ENCODE measurements around the gene DCAF4L1. TPM values are rescaled to one million over a fixed set of nuclear protein-coding genes. Genes with fewer than 3 reads are reported as not detected.

DCAF4L1 gene
- total RNA-seq, 1 experiment from 2014 or later: 0.41 TPM

GRCh38 chr4:41982716-41983115 lies 1.2 kb downstream of the DCAF4L1 start:
- no TSS peak for BruUV-seq (replicated peaks)
- Histone ChIP-seq H3K27me3 (replicated peaks; ENCODE audit: insufficient read depth, low read depth, low read length, poor library complexity) (no peaks in the 10 kb centered on the region), H3K36me3 (ENCODE audit: insufficient read depth, low read length, poor library complexity, severe bottlenecking) (no peaks in the 10 kb centered on the region), H3K4me1 (ENCODE audit: insufficient read depth, low read length, poor library complexity, severe bottlenecking) (no peaks in the 10 kb centered on the region), H3K4me3 (ENCODE audit: low read depth, low read length, poor library complexity, severe bottlenecking) (no peak overlapping the region), H3K9me3 (ENCODE audit: low read depth, low read length, poor library complexity, severe bottlenecking) (no peaks in the 10 kb centered on the region), H3K27ac (ENCODE audit: low read depth, low read length, poor library complexity, severe bottlenecking) (no peak overlapping the region)
- POLR2A ChIA-PET (ENCODE audit: low non-redundant PET): no interaction called here
- DNase-seq (ENCODE audit: low spot score): no peak
- CTCF ChIA-PET: no interaction called here
- intact Hi-C loops (cut with micrococcal nuclease; ENCODE audit: unreplicated experiment): no loop called here
- TF ChIP-seq CTCF (conservative IDR thresholded peaks at IDR 0.05; ENCODE audit: low read depth, low read length) (no peak), EZH2 (IDR thresholded peaks at IDR 0.05; ENCODE audit: borderline replicate concordance, low read depth, low read length, poor library complexity, severe bottlenecking) (no peak)

- Histone ChIP-seq H3K36me3 (ENCODE audit: insufficient read depth, low read length, poor library complexity, severe bottlenecking) (no peaks in the 10 kb centered on the region), H3K4me3 (ENCODE audit: low read depth, low read length, poor library complexity, severe bottlenecking) (no peak overlapping the region), H3K4me1 (ENCODE audit: insufficient read depth, low read length, poor library complexity, severe bottlenecking) (peaks cover 5% of the 10 kb centered on the region), H3K9me3 (ENCODE audit: low read depth, low read length, poor library complexity, severe bottlenecking) (no peaks in the 10 kb centered on the region), H3K27me3 (replicated peaks; ENCODE audit: insufficient read depth, low read depth, low read length, poor library complexity) (no peaks in the 10 kb centered on the region), H3K27ac (ENCODE audit: low read depth, low read length, poor library complexity, severe bottlenecking) (no peak overlapping the region)
- intact Hi-C loops (cut with micrococcal nuclease; ENCODE audit: unreplicated experiment): no loop called here
- TF ChIP-seq CTCF (conservative IDR thresholded peaks at IDR 0.05; ENCODE audit: low read depth, low read length) (no peak), EZH2 (IDR thresholded peaks at IDR 0.05; ENCODE audit: borderline replicate concordance, low read depth, low read length, poor library complexity, severe bottlenecking) (no peak)
- DNase-seq (ENCODE audit: low spot score): no peak
- POLR2A ChIA-PET (ENCODE audit: low non-redundant PET): no interaction called here
- BruUV-seq (replicated peaks): no TSS peak
- CTCF ChIA-PET: no interaction called here
Measured at GRCh38 chr4:41985151-41985550, 3.6 kb downstream of the DCAF4L1 start.

- Histone ChIP-seq H3K9me3 (ENCODE audit: low read depth, low read length, poor library complexity, severe bottlenecking) (no peaks in the 10 kb centered on the region), H3K4me3 (ENCODE audit: low read depth, low read length, poor library complexity, severe bottlenecking) (peak overlapping the region; percentile 92), H3K36me3 (ENCODE audit: insufficient read depth, low read length, poor library complexity, severe bottlenecking) (no peaks in the 10 kb centered on the region), H3K4me1 (ENCODE audit: insufficient read depth, low read length, poor library complexity, severe bottlenecking) (peaks cover 10% of the 10 kb centered on the region), H3K27me3 (replicated peaks; ENCODE audit: insufficient read depth, low read depth, low read length, poor library complexity) (no peaks in the 10 kb centered on the region), H3K27ac (ENCODE audit: low read depth, low read length, poor library complexity, severe bottlenecking) (peak overlapping the region; percentile 76)
- DNase-seq (ENCODE audit: low spot score): no peak
- TF ChIP-seq EZH2 (IDR thresholded peaks at IDR 0.05; ENCODE audit: borderline replicate concordance, low read depth, low read length, poor library complexity, severe bottlenecking) (no peak), CTCF (conservative IDR thresholded peaks at IDR 0.05; ENCODE audit: low read depth, low read length) (no peak)
- intact Hi-C loops (cut with micrococcal nuclease; ENCODE audit: unreplicated experiment): no loop called here
- ChIA-PET CTCF (interaction anchor here (0.5 kb wide), 1 partner anchor 26 kb away, joined by 4 read pairs; no protein-coding TSS in a partner anchor), POLR2A (ENCODE audit: low non-redundant PET) (no interaction called here)
- BruUV-seq (replicated peaks): TSS peak; percentile 93
Measured at GRCh38 chr4:41989994-41990364, 8.4 kb downstream of the DCAF4L1 start.

Data from A673 (cell line).